IgD-negative memory B cell (primary cell): ENCODE results near the gene PIAS2. TPM values are rescaled to one million over a fixed set of nuclear protein-coding genes. Genes with fewer than 3 reads are reported as not detected.
"Not testable (repeated sequence)": the region's sequence is repeated elsewhere in the genome, so short reads cannot be mapped to it uniquely, and the experiment has no call there.

ENCODE experiments used
- H3K27ac Mint-ChIP-seq, 3 donors: one replicate each; pipeline ENCODE4 v1.8.0; 2020 to 2022; ENCODE audit warnings: mild to moderate bottlenecking in 3 of 3, mixed read lengths in 3 of 3, moderate library complexity in 1 of 3
- H3K27me3 Mint-ChIP-seq: one replicate; pipeline ENCODE4 v1.8.0; 2021; ENCODE audit warnings: mixed read lengths
- H3K36me3 Mint-ChIP-seq: one replicate; pipeline ENCODE4 v1.8.0; 2020; ENCODE audit warnings: mild to moderate bottlenecking, mixed read lengths
- H3K4me1 Mint-ChIP-seq, 3 donors: one replicate each; pipeline ENCODE4 v1.8.0; 2020 to 2022; ENCODE audit warnings: mixed read lengths in 3 of 3, mild to moderate bottlenecking in 1 of 3
- H3K4me3 Mint-ChIP-seq, 4 donors: one replicate each; pipeline ENCODE4 v1.8.0; 2020 to 2022; ENCODE audit warnings: mild to moderate bottlenecking in 4 of 4, mixed read lengths in 4 of 4, moderate library complexity in 3 of 4
- H3K9me3 Mint-ChIP-seq, 3 donors: one replicate each; pipeline ENCODE4 v1.8.0; 2020 to 2021; ENCODE audit warnings: mixed read lengths in 3 of 3, mild to moderate bottlenecking in 1 of 3
- polyA plus RNA-seq: library from polyadenylated mRNA; unstranded; fragments of 300-500 nt; fragmentation: Illumina TruSeq; gene quantifications from one replicate; pipeline ENCODE4 v1.2.3, GENCODE V29; 2021

Gene PIAS2
- polyA plus RNA-seq = 15.8 TPM

DNA sequence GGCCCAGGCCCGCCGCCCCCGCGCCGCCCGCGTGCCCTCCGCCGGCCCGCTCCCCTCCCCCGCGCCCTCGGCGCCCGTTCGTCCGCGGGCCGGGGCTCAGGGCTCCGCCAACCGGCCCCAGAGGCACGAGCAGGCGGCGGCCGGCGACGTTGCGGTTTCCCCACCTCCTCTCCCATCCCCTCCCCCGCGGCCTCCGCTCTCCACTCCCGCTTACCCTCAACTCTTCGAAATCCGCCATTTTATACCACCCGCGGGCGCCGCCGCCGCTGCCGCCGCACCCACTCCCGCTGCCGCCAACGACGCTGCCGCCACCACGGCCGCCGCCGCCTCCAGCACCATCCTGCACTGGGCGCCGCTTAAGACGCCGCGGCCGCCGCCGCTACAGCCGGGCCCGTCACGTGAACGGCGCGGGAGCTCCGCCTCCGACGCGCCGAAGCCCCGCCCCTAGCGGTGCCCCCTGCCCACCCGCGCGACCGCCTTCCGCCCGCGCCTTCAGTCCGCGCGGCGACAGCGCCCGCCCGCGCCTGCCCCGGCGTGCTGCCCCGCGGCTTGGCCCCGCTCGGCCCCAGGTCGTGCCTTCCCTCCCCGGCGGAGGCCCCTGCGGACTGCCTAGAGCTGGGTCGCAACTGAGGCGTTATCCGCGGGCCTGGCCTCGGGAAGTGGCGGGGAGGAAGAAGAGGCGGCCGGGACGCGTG lies at the start of gene PIAS2, which contains the start of gene KATNAL2:
Gene PIAS2 (minus strand): TSS at position 400 of the 695 bp plus-strand sequence. CDS start 162 bp downstream, at position 238.
Gene KATNAL2 (plus strand): TSS at position 495 of the 695 bp plus-strand sequence. CDS start 29,271 bp downstream, outside the sequence.
- H3K4me1 Mint-ChIP-seq = peaks cover 12 to 37% (median 23%) of the 10 kb centered on the region in 3 donors
- H3K36me3 Mint-ChIP-seq = no peaks in the 10 kb centered on the region
- no peaks in the 10 kb centered on the region for H3K27me3 Mint-ChIP-seq
- H3K27ac Mint-ChIP-seq = peak within 1 kb of the TSS; percentile 73 to 91 (median 87)
- H3K9me3 Mint-ChIP-seq = peaks cover 0 to 2% (median 0%) of the 10 kb centered on the region in 3 donors
- peak within 1 kb of the TSS; percentile 89 to 99 (median 96) for H3K4me3 Mint-ChIP-seq

DNA sequence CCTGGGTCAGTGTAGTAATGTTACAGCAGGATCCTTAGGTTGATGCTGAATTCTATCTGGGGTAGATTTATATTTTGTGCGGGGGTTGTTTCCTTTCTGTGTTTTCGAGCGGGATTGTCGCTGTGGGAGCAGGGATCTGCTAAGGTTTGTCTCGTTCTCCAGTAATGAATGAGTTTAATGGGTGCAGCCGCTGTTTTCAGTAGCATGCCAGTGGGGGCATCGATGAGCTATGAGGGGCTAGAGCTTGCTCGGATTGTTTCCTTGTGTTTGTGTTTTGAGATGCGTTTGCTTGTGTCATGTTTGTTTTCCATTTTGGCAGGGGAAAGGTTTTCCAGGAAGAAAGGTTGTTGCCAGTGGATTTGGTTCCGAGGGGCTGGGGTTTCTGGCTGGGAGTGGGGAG lies 49.0 kb upstream of the PIAS2 start:
- H3K27ac Mint-ChIP-seq, H3K9me3 Mint-ChIP-seq, H3K27me3 Mint-ChIP-seq, H3K36me3 Mint-ChIP-seq, H3K4me1 Mint-ChIP-seq, H3K4me3 Mint-ChIP-seq: not testable (repeated sequence)

DNA sequence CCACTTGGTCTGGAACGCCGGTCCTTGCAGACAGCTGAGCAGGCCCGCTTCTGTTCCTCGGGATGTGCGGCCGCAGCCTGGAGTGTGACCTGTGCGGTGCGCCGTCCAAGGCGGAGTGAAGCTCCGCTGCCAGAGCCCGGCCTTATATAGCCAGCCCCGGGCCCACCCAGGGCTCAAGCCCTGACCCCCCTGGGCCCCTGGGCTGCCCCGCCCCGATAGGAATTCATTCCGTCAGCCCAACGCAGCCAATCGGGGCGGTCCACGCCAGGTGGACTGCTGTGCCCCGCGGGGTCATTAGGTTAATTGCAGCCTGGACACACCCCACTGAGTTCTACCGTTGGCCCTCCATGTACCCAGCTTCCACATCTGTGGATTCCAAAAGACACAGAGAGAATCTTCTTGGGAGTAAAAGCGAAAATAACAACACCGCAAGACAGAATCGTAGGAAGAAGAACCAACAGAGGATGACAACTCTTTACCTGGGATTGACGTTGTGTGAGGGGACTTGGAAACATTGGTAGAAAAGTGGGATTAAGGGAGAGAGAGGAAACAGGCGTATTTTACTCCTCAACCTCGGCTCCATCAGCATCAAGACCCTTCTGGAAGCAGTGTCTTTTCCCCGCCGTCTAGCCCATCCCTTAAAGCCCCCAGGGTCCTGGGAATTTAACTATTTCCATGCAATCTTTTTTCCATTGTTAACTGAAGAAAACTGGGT lies 47.4 kb upstream of the PIAS2 start:
- not testable (repeated sequence) for H3K4me1 Mint-ChIP-seq, H3K9me3 Mint-ChIP-seq, H3K27me3 Mint-ChIP-seq, H3K36me3 Mint-ChIP-seq, H3K4me3 Mint-ChIP-seq, H3K27ac Mint-ChIP-seq

GRCh38 chr18:46963656-46964578 lies 46.6 kb upstream of the PIAS2 start:
- not testable (repeated sequence) for H3K9me3 Mint-ChIP-seq, H3K4me1 Mint-ChIP-seq, H3K27ac Mint-ChIP-seq

GRCh38 chr18:46958209-46958608 lies 40.9 kb upstream of the PIAS2 start:
- peaks cover 0 to 5% (median 2%) of the 10 kb centered on the region in 3 donors for H3K9me3 Mint-ChIP-seq
- no peak overlapping the region for H3K4me3 Mint-ChIP-seq
- H3K36me3 Mint-ChIP-seq = no peaks in the 10 kb centered on the region
- H3K27me3 Mint-ChIP-seq = no peaks in the 10 kb centered on the region
- no peaks in the 10 kb centered on the region for H3K4me1 Mint-ChIP-seq
- no peak overlapping the region for H3K27ac Mint-ChIP-seq

More at GRCh38 chr18:46963656-46964578, 46.6 kb upstream of the PIAS2 start:
- not testable (repeated sequence) for H3K36me3 Mint-ChIP-seq, H3K4me3 Mint-ChIP-seq, H3K27me3 Mint-ChIP-seq

DNA sequence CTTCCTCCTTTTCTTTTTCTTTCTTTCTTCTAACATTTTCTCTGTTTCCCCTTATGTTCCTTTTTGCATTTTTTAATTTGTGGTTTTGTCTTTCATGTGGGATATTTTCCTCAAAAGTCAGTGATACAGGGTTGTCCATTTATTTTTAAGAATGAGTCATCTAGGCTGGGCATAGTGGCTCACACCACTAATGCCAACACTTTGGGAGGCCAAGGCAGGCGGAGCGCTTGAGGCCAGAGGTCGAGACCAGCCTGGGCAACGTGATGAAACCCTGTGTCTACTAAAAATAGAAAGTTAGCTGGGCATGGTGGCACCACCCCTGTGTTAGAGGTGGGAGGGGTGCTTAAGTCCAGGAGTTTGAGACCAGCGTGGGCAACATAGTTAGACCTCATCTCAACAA lies 35.9 kb upstream of the PIAS2 start:
- H3K36me3 Mint-ChIP-seq = peaks cover 3% of the 10 kb centered on the region
- no peak overlapping the region for H3K27ac Mint-ChIP-seq
- no peaks in the 10 kb centered on the region for H3K4me1 Mint-ChIP-seq
- H3K9me3 Mint-ChIP-seq = no peaks in the 10 kb centered on the region
- H3K27me3 Mint-ChIP-seq = no peaks in the 10 kb centered on the region
- H3K4me3 Mint-ChIP-seq = no peak overlapping the region

DNA sequence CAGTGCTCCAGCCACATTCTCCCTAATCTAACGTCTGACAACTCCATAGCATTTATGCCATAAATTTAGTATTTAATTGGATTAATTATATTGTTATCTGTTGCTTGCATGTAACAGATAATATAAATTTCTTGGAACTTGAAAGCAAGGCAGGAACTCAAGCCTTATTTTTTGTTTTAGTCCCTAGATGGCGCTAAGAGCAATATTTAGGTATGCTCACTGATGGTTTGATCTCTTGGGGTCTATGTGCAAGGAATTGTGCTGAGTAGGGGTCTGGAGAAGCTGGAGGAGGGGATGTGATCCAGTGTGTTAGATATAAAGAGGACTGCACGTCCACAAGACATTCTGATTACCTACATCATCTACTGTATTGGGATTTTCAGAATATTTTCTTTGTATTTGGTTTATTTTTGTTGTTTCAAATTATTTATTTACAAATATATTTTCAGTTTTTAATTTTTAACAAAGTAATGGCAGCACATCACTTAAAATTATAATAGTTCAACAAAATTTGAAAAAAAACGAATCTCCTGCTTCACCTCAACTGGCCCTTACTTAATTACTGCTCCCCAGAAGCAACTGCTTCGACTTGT lies 32.9 kb upstream of the PIAS2 start:
- H3K36me3 Mint-ChIP-seq = peaks cover 3% of the 10 kb centered on the region
- H3K9me3 Mint-ChIP-seq = no peaks in the 10 kb centered on the region
- H3K27ac Mint-ChIP-seq = no peak overlapping the region
- H3K4me1 Mint-ChIP-seq = no peaks in the 10 kb centered on the region
- no peak overlapping the region for H3K4me3 Mint-ChIP-seq
- no peaks in the 10 kb centered on the region for H3K27me3 Mint-ChIP-seq

- Mint-ChIP-seq H3K4me1 (no peaks in the 10 kb centered on the region), H3K4me3 (no peak overlapping the region), H3K27me3 (no peaks in the 10 kb centered on the region), H3K36me3 (peaks cover 3% of the 10 kb centered on the region), H3K9me3 (no peaks in the 10 kb centered on the region), H3K27ac (no peak overlapping the region)
These were observed 29.5 kb upstream of the PIAS2 start for GRCh38 chr18:46946656-46947282.

DNA sequence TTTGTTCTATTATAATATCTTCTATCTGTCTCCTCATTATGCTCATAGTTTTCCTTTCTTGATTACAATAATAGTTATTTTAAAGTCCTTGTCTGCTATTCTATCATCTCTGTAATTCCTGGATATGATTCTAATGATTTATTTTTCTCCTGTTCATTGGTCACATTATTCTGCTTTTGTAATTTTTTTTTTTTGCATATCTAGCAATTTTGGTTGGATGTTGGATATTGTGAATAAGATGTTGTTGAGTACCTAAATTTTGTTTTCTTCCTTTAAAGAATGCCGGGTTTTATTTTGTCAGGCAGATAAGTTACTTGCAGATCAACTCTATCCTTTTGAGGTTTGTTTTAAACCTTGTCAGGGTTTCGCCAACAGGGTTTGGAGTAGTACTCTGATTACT lies 25.3 kb upstream of the PIAS2 start:
- no peaks in the 10 kb centered on the region for H3K9me3 Mint-ChIP-seq

DNA sequence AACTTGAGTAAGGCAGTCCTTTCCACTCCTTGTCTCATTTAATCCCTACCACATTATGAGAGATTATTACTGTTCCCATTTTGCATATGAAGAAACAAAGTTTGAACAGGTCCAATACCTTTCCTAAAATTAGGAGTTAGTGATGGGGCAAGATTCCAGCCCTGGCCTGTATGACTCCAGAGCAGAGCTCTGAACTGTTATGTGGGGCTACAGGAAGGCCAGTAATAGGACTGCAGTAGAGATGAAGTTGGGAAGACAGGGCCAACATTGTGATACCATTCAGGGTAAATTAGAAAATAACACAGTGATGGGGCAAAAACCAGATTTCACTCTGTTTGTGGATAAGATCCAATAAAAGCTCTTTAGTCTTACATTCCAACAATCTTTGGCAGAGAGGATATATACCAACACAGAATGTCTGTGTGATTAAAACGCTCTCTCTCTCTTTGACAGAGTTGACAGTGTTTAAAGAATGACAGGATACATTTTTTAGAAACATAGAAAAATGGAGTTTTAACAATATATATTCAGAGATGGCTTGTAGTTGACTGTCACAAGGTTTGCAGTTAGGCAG lies 22.8 kb upstream of the PIAS2 start:
- Mint-ChIP-seq H3K9me3 (no peaks in the 10 kb centered on the region), H3K36me3 (no peaks in the 10 kb centered on the region), H3K4me1 (no peaks in the 10 kb centered on the region), H3K27me3 (no peaks in the 10 kb centered on the region), H3K27ac (no peak overlapping the region), H3K4me3 (no peak overlapping the region)

More for the DNA sequence above, 25.3 kb upstream of the PIAS2 start:
- Mint-ChIP-seq H3K27ac (no peak overlapping the region), H3K4me3 (no peak overlapping the region), H3K27me3 (no peaks in the 10 kb centered on the region), H3K36me3 (no peaks in the 10 kb centered on the region), H3K4me1 (no peaks in the 10 kb centered on the region)

DNA sequence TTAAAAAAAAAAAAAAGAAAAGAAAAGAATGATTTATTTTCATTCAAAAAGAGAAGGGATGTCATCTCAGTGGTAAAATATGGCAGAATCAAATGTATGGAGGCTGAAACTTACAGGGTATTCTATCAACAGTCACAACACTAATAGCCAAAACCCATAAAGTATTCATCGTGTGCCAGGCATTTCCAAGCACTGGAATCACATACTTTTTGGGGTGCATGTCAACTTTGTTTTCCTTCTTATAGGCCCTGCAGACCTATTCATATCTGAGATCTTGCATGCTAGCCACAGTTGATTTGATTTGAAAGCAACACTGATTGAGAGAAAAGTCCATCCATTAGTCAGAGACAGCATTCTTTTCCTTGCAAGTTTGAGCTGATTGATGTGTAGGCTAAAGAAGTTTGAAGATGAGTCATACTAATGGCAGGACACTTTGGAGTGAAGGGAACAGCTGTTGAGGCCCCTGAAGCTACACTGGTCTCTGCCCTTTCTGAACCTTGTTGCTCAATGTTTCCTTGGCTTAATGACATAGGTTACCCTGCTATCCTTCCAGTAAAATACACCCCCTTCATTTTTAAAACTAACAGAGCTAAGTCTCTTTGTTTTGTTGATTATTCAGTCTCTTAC lies 22.1 kb upstream of the PIAS2 start:
- no peaks in the 10 kb centered on the region for H3K36me3 Mint-ChIP-seq
- no peaks in the 10 kb centered on the region for H3K27me3 Mint-ChIP-seq
- H3K4me1 Mint-ChIP-seq = peaks cover 0 to 1% (median 0%) of the 10 kb centered on the region in 3 donors
- H3K27ac Mint-ChIP-seq = peak overlapping the region in 1 of 3 donors; percentile 62
- H3K4me3 Mint-ChIP-seq = no peak overlapping the region
- H3K9me3 Mint-ChIP-seq = no peaks in the 10 kb centered on the region

- Mint-ChIP-seq H3K9me3 (peaks cover 0 to 4% (median 4%) of the 10 kb centered on the region in 3 donors), H3K36me3 (peaks cover 2% of the 10 kb centered on the region), H3K4me1 (peaks cover 8 to 19% (median 10%) of the 10 kb centered on the region in 3 donors), H3K4me3 (peak overlapping the region in 1 of 4 donors; percentile 70), H3K27ac (peak overlapping the region in 1 of 3 donors; percentile 8), H3K27me3 (no peaks in the 10 kb centered on the region)
These were observed 3.3 kb upstream of the PIAS2 start for GRCh38 chr18:46920653-46921052.

DNA sequence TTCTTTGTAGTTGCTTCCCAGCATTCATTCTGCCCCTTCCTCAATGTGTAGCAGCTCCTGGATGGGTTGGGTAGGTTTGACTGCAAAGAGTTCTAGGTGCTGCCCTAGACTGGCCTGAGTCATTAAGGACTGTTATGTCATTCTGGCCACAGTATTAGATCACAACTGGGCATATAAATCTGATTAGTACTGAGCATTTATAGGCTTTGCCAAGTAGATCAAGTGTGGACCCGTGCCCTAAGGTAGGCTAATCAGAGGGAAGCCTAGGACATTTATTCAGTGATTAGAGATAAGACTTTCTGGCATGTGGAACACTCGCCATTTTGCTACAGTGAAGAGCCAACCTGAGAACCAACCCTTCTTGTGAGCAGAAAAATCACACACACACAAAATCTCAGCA lies 2.8 kb upstream of the PIAS2 start:
- no peaks in the 10 kb centered on the region for H3K27me3 Mint-ChIP-seq
- H3K9me3 Mint-ChIP-seq = peaks cover 0 to 4% (median 4%) of the 10 kb centered on the region in 3 donors
- H3K4me1 Mint-ChIP-seq = peaks cover 8 to 24% (median 15%) of the 10 kb centered on the region in 3 donors
- peak overlapping the region in 1 of 3 donors; percentile 8 for H3K27ac Mint-ChIP-seq
- H3K36me3 Mint-ChIP-seq = peaks cover 2% of the 10 kb centered on the region
- H3K4me3 Mint-ChIP-seq = peak overlapping the region in 2 of 4 donors; percentile 20 to 70
